Caco-2 (cell line): ENCODE results near the gene CDH12. TPM values are rescaled to one million over a fixed set of nuclear protein-coding genes. Genes with fewer than 3 reads are reported as not detected.

ENCODE experiments used
- BruUV-seq: library from RNA; stranded (reverse); fragments of 400-500 nt; replicated peaks from 2 replicates; lab custom pipeline; 2021; lab: Mats Ljungman, UMichigan
- CTCF ChIA-PET: fragments of 300-600 bp; sonication (Branson Sonifier 250); formaldehyde crosslinking; loops from one replicate; lab custom pipeline; 2022; ENCODE audit warnings: antibody characterized with exemption; lab: Charles Lee
- POLR2A ChIA-PET: fragments of 300-600 bp; sonication (Branson Sonifier 250); formaldehyde crosslinking; loops from one replicate; lab custom pipeline; 2022; ENCODE audit warnings: antibody characterized with exemption; lab: Charles Lee
- DNase-seq, 2 experiments: peaks; one replicate each; pipeline versions ENCODE4 v3.0.0 to v3.0.0-alpha.2; 2020 to 2022
- H3K27me3 ChIP-seq: replicated peaks from 2 replicates; pipeline ENCODE4 v1.6.0; 2011; ENCODE audit warnings: low read length; ENCODE audit not compliant: control insufficient read depth, insufficient read depth
- H3K36me3 ChIP-seq: 2 replicates; pipeline ENCODE4 v1.5.1; 2011; ENCODE audit warnings: low read length; ENCODE audit not compliant: control insufficient read depth, insufficient read depth
- H3K4me1 ChIP-seq: fragments of 250-450 bp; sonication (Bioruptor Pico); 2 replicates; pipeline ENCODE4 v1.5.1; 2020; ENCODE audit warnings: mild to moderate bottlenecking
- H3K4me3 ChIP-seq: 2 replicates; pipeline ENCODE4 v1.5.1; 2011; ENCODE audit warnings: low read depth, mild to moderate bottlenecking, control low read depth, low read length
- H3K9me3 ChIP-seq: fragments of 250-450 bp; sonication (Bioruptor Pico); 2 replicates; pipeline ENCODE4 v1.5.1; 2020; ENCODE audit warnings: mild to moderate bottlenecking, moderate library complexity
- H3K27ac Mint-ChIP-seq: one replicate; pipeline ENCODE4 v1.8.0; 2022; ENCODE audit warnings: mixed read lengths; ENCODE audit not compliant: unreplicated experiment
- H3K27me3 Mint-ChIP-seq: one replicate; pipeline ENCODE4 v1.8.0; 2022; ENCODE audit warnings: mixed read lengths; ENCODE audit not compliant: insufficient read depth, unreplicated experiment
- H3K36me3 Mint-ChIP-seq: one replicate; pipeline ENCODE4 v1.8.0; 2022; ENCODE audit warnings: mild to moderate bottlenecking, mixed read lengths; ENCODE audit not compliant: insufficient read depth, unreplicated experiment
- H3K4me1 Mint-ChIP-seq: one replicate; pipeline ENCODE4 v1.8.0; 2022; ENCODE audit warnings: low read depth, mixed read lengths; ENCODE audit not compliant: unreplicated experiment
- H3K4me3 Mint-ChIP-seq: one replicate; pipeline ENCODE4 v1.8.0; 2022; ENCODE audit warnings: mild to moderate bottlenecking, moderate library complexity, mixed read lengths; ENCODE audit not compliant: unreplicated experiment
- H3K9me3 Mint-ChIP-seq: one replicate; pipeline ENCODE4 v1.8.0; 2022; ENCODE audit warnings: mixed read lengths; ENCODE audit not compliant: unreplicated experiment
- CTCF ChIP-seq, 2 experiments: fragments of 200-600 bp in 1 of 2; IDR thresholded peaks; 1 replicate in 1 of 2; 2 replicates in 1 of 2; pipeline versions ENCODE4 v1.5.1 to v1.8.0; 2011 to 2022; ENCODE audit warnings: antibody characterized with exemption in 1 of 2, control low read depth in 1 of 2, inconsistent platforms in 1 of 2, low read depth in 1 of 2, low read length in 1 of 2, mild to moderate bottlenecking in 1 of 2, moderate library complexity in 1 of 2; ENCODE audit not compliant: insufficient read depth in 1 of 2, severe bottlenecking in 1 of 2, unreplicated experiment in 1 of 2
- intact Hi-C: fragments of 100-400 bp; cut with micrococcal nuclease; formaldehyde crosslinking; loops from one replicate; pipeline ENCODE4 v1.10.0; 2022; ENCODE audit not compliant: unreplicated experiment
- total RNA-seq: library from RNA; stranded (reverse); gene quantifications from 2 replicates; pipeline ENCODE4 v1.2.3, GENCODE V29; 2022

Gene CDH12
- total RNA-seq, 1 experiment from 2014 or later = not detected

GRCh38 chr5:22465616-22466015 lies 387.5 kb downstream of the CDH12 start:
- H3K4me1 Mint-ChIP-seq = no peaks in the 10 kb centered on the region
- no peaks in the 10 kb centered on the region for H3K27me3 ChIP-seq
- H3K4me3 Mint-ChIP-seq = no peak overlapping the region
- no peak for TF ChIP-seq CTCF (IDR thresholded peaks at IDR 0.05; ENCODE audit: insufficient read depth in 1 of 2, low read depth in 1 of 2, low read length in 1 of 2, severe bottlenecking in 1 of 2, unreplicated experiment in 1 of 2)
- no peak for DNase-seq
- H3K36me3 Mint-ChIP-seq = no peaks in the 10 kb centered on the region
- H3K36me3 ChIP-seq = no peaks in the 10 kb centered on the region
- no peaks in the 10 kb centered on the region for H3K27me3 Mint-ChIP-seq
- H3K9me3 ChIP-seq = no peaks in the 10 kb centered on the region
- no peaks in the 10 kb centered on the region for H3K9me3 Mint-ChIP-seq
- no peaks in the 10 kb centered on the region for H3K4me1 ChIP-seq
- H3K27ac Mint-ChIP-seq = no peak overlapping the region
- no TSS peak for BruUV-seq
- intact Hi-C loops = no loop called here
- H3K4me3 ChIP-seq = no peak overlapping the region
- CTCF ChIA-PET = no interaction called here
- POLR2A ChIA-PET = interaction anchor here (0.5 kb wide), 1 partner anchor 432 kb away, joined by 3 read pairs; no protein-coding TSS in a partner anchor

DNA sequence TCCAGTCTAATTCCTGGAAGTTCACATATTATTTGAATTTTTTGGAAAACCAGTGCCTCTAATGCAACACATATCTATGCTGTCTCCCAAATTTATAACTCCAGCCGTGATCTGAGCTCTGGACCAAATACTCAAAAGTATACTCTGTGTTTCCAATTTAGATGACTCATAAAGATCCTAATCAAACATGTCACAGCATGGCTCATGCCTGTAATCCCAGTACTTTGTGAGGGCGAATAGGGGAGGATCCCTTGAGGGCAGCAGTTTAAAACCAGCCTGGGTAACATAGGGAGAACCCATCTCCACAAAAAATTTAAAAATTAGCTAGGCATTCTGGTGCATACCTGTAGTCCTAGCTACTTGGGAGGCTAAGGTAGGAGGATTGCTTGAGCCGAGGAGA lies 388.0 kb downstream of the CDH12 start:
- Mint-ChIP-seq H3K36me3 (no peaks in the 10 kb centered on the region), H3K4me1 (no peaks in the 10 kb centered on the region), H3K9me3 (no peaks in the 10 kb centered on the region), H3K4me3 (no peak overlapping the region), H3K27ac (no peak overlapping the region), H3K27me3 (no peaks in the 10 kb centered on the region)
- Histone ChIP-seq H3K36me3 (no peaks in the 10 kb centered on the region), H3K4me3 (no peak overlapping the region), H3K9me3 (no peaks in the 10 kb centered on the region), H3K4me1 (no peaks in the 10 kb centered on the region), H3K27me3 (no peaks in the 10 kb centered on the region)
- no peak for TF ChIP-seq CTCF (IDR thresholded peaks at IDR 0.05; ENCODE audit: insufficient read depth in 1 of 2, low read depth in 1 of 2, low read length in 1 of 2, severe bottlenecking in 1 of 2, unreplicated experiment in 1 of 2)
- ChIA-PET POLR2A (no interaction called here), CTCF (no interaction called here)
- no TSS peak for BruUV-seq
- DNase-seq = no peak
- intact Hi-C loops = no loop called here

GRCh38 chr5:22460189-22460588 lies 393.0 kb downstream of the CDH12 start:
- intact Hi-C loops = no loop called here
- Mint-ChIP-seq H3K4me3 (no peak overlapping the region), H3K9me3 (no peaks in the 10 kb centered on the region), H3K4me1 (no peaks in the 10 kb centered on the region), H3K27me3 (no peaks in the 10 kb centered on the region), H3K36me3 (no peaks in the 10 kb centered on the region), H3K27ac (no peak overlapping the region)
- TF ChIP-seq CTCF (IDR thresholded peaks at IDR 0.05; ENCODE audit: insufficient read depth in 1 of 2, low read depth in 1 of 2, low read length in 1 of 2, severe bottlenecking in 1 of 2, unreplicated experiment in 1 of 2) = no peak
- H3K9me3 ChIP-seq = no peaks in the 10 kb centered on the region
- no peak for DNase-seq
- H3K36me3 ChIP-seq = no peaks in the 10 kb centered on the region
- no peaks in the 10 kb centered on the region for H3K27me3 ChIP-seq
- POLR2A ChIA-PET = no interaction called here
- no peak overlapping the region for H3K4me3 ChIP-seq
- H3K4me1 ChIP-seq = no peaks in the 10 kb centered on the region
- CTCF ChIA-PET = no interaction called here
- BruUV-seq = no TSS peak
